Gastrocnemius medialis (tissue), 4 donors: ENCODE results near the gene COA8.

Source experiments
- CTCF ChIP-seq, 5 experiments: fragments of 450-650 bp in 3 of 5; fragments of 200-600 bp in 2 of 5; sonication (generic) in 2 of 5; IDR thresholded peaks in 4 of 5; conservative IDR thresholded peaks in 1 of 5; 1 replicate in 4 of 5; 2 replicates in 1 of 5; pipeline ENCODE4 v1.5.1; 2016 to 2019; ENCODE audit warnings: antibody characterized with exemption in 5 of 5, mild to moderate bottlenecking in 3 of 5, moderate library complexity in 3 of 5
- POLR2A ChIP-seq, 2 donors: fragments of 450-650 bp; IDR thresholded peaks; one replicate each; pipeline ENCODE4 v1.6.1; 2017; ENCODE audit warnings: antibody characterized with exemption in 2 of 2, mild to moderate bottlenecking in 2 of 2, moderate library complexity in 2 of 2

- TF ChIP-seq CTCF (IDR thresholded peaks at IDR 0.05 in 4 of 5, conservative IDR thresholded peaks at IDR 0.05 in 1 of 5), result no peak
- no peak for TF ChIP-seq POLR2A (IDR thresholded peaks at IDR 0.05)
Observed at GRCh38 chr14:103563844-103564505, 1.2 kb downstream of the COA8 start.
